GM12801 (cell line): Measurements from ENCODE around the gene MFSD11.

ENCODE experiments used
- CTCF ChIP-seq: IDR thresholded peaks from one replicate; pipeline ENCODE4 v1.5.1; 2011; ENCODE audit warnings: control low read depth; ENCODE audit not compliant: insufficient read length; ENCODE audit errors: extremely low read depth

The MFSD11 gene

GRCh38 chr17:76696763-76697701 lies 40.9 kb upstream of the MFSD11 start:
- TF ChIP-seq CTCF, result no peak

GRCh38 chr17:76697702-76698465 lies 40.0 kb upstream of the MFSD11 start:
- TF ChIP-seq CTCF, result no peak

GRCh38 chr17:76700270-76700616 lies 37.7 kb upstream of the MFSD11 start:
- no peak for TF ChIP-seq CTCF

- TF ChIP-seq CTCF, result no peak
Observed at GRCh38 chr17:76700617-76701470, 37.1 kb upstream of the MFSD11 start.

- TF ChIP-seq CTCF, result no peak
Observed at GRCh38 chr17:76701471-76701967, 36.4 kb upstream of the MFSD11 start.

- TF ChIP-seq CTCF, result no peak
Observed at GRCh38 chr17:76702076-76702475, 35.8 kb upstream of the MFSD11 start.
